GM20000 (cell line): ENCODE results near the gene RXFP3.

ENCODE experiments used
- DNase-seq: peaks from one replicate; pipeline ENCODE4 v3.0.0; 2012; ENCODE audit warnings: low spot score
- CTCF ChIP-seq: IDR thresholded peaks from 2 replicates; pipeline ENCODE4 v1.5.1; 2012; ENCODE audit warnings: mild to moderate bottlenecking, control low read depth; ENCODE audit errors: extremely low read depth, missing control alignments

RXFP3 gene

GRCh38 chr5:33936381-33937016, at the start of gene RXFP3:
Gene RXFP3 (plus strand): TSS chr5:33936386. CDS start chr5:33936741, 355 bp downstream.
- TF ChIP-seq CTCF = no peak
- peak; percentile 44 for DNase-seq

GRCh38 chr5:33887268-33887667, 48.9 kb upstream of the RXFP3 start:
- TF ChIP-seq CTCF = no peak
- DNase-seq = no peak

- DNase-seq = no peak
- TF ChIP-seq CTCF = no peak
These were observed 47.6 kb upstream of the RXFP3 start for GRCh38 chr5:33888587-33888986.

GRCh38 chr5:33890131-33891032, 45.8 kb upstream of the RXFP3 start:
- DNase-seq = peak; percentile 44
- no peak for TF ChIP-seq CTCF

GRCh38 chr5:33891446-33891787, 44.8 kb upstream of the RXFP3 start:
- DNase-seq = no peak
- no peak for TF ChIP-seq CTCF

- TF ChIP-seq CTCF = no peak
- peak; percentile 67 for DNase-seq
These were observed 44.2 kb upstream of the RXFP3 start, which contains the start of gene ADAMTS12 for GRCh38 chr5:33891788-33892619. Gene ADAMTS12 (minus strand): TSS chr5:33891990. CDS start chr5:33891856, 134 bp downstream.
